ENCODE measurements around the gene ROBO3.

The ROBO3 gene

GRCh38 chr11:124922831-124923230 is 57.6 kb downstream of the ROBO3 start:
- DNase-seq (ENCODE audit: low spot score): no peak

GRCh38 chr11:124923296-124923695 is 58.1 kb downstream of the ROBO3 start:
- DNase-seq (ENCODE audit: low spot score): no peak

GRCh38 chr11:124928942-124929665 is 63.9 kb downstream of the ROBO3 start:
- no peak for DNase-seq (ENCODE audit: low spot score)

DNA sequence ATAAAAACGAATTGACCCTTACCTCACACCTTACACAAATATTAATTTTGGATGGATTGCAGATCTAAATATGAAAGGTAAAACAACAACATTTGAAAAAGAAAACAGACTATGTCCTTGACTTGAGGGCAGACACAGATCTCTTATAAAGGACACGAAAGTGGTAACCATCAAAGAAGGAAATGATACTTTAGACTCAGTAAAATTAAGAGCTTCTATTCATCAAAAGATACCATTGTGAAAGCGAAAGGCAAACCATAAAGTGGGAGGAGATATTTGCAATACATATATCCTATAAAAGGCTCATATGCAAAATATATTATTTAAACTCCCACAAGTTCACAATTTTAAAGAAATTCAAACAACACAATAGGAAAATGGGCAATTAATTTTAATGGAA is 65.6 kb downstream of the ROBO3 start:
- DNase-seq (ENCODE audit: low spot score): no peak
